Loucy (cell line): ENCODE results near the gene WDR83.

Experiments used
- H2AFZ ChIP-seq: fragments of 200-600 bp; sonication (generic); 2 replicates; pipeline ENCODE4 v1.6.0; 2016; ENCODE audit warnings: antibody characterized with exemption, mild to moderate bottlenecking, low read length, moderate library complexity
- H3F3A ChIP-seq: fragments of 200-600 bp; 2 replicates; pipeline ENCODE4 v1.6.0; 2016; ENCODE audit warnings: antibody characterized with exemption, low read depth, mild to moderate bottlenecking
- H3K27me3 ChIP-seq: fragments of 200-600 bp; sonication (generic); 2 replicates; pipeline ENCODE4 v1.6.1; 2014; ENCODE audit warnings: low read length, mild to moderate bottlenecking; ENCODE audit not compliant: insufficient read depth, poor library complexity, severe bottlenecking
- H3K36me3 ChIP-seq: fragments of 200-600 bp; sonication (generic); 2 replicates; pipeline ENCODE4 v1.6.1; 2016; ENCODE audit warnings: low read length; ENCODE audit not compliant: insufficient read depth
- H3K4me1 ChIP-seq: fragments of 200-600 bp; sonication (generic); 2 replicates; pipeline ENCODE4 v1.5.1; 2014; ENCODE audit warnings: low read length, mild to moderate bottlenecking; ENCODE audit not compliant: insufficient read depth, poor library complexity, severe bottlenecking
- H3K4me2 ChIP-seq: fragments of 200-600 bp; sonication (generic); 2 replicates; pipeline ENCODE4 v1.6.0; 2014; ENCODE audit warnings: antibody characterized with exemption, low read length, low read depth, mild to moderate bottlenecking; ENCODE audit not compliant: poor library complexity, severe bottlenecking
- H3K4me3 ChIP-seq: fragments of 200-600 bp; sonication (generic); 2 replicates; pipeline ENCODE4 v1.5.1; 2014; ENCODE audit warnings: low read length, mild to moderate bottlenecking, mixed read lengths; ENCODE audit not compliant: poor library complexity, severe bottlenecking
- H3K79me2 ChIP-seq: fragments of 200-600 bp; sonication (generic); 2 replicates; pipeline ENCODE4 v1.6.1; 2014; ENCODE audit warnings: low read length; ENCODE audit not compliant: insufficient read depth
- H3K9ac ChIP-seq: fragments of 200-600 bp; sonication (generic); 2 replicates; pipeline ENCODE4 v1.6.0; 2014; ENCODE audit warnings: mild to moderate bottlenecking, low read depth, low read length, moderate library complexity; ENCODE audit not compliant: poor library complexity, severe bottlenecking
- H3K9me2 ChIP-seq: fragments of 200-600 bp; sonication (generic); replicated peaks from 2 replicates; pipeline ENCODE4 v1.6.1; 2016; ENCODE audit warnings: low read depth, low read length, mixed read lengths
- H3K9me3 ChIP-seq: fragments of 200-600 bp; sonication (generic); 2 replicates; pipeline ENCODE4 v1.6.1; 2014; ENCODE audit warnings: mild to moderate bottlenecking, antibody characterized with exemption, low read length, low read depth; ENCODE audit not compliant: insufficient read depth
- H4K20me1 ChIP-seq: fragments of 200-600 bp; sonication (generic); 2 replicates; pipeline ENCODE4 v1.6.0; 2014; ENCODE audit warnings: antibody characterized with exemption, low read length, mild to moderate bottlenecking; ENCODE audit not compliant: insufficient read depth, poor library complexity, severe bottlenecking
- EZH2phosphoT487 ChIP-seq: fragments of 200-600 bp; IDR thresholded peaks from 2 replicates; pipeline ENCODE4 v1.6.1; 2018; ENCODE audit warnings: antibody characterized with exemption, mild to moderate bottlenecking, moderate library complexity, borderline replicate concordance
- TF ChIP-seq, protein P1 (sequence below): fragments of 200-600 bp; sonication (generic); conservative IDR thresholded peaks from 2 replicates; pipeline ENCODE4 v1.5.1; 2014; ENCODE audit warnings: mild to moderate bottlenecking, antibody characterized with exemption, low read length

The WDR83 gene

DNA sequence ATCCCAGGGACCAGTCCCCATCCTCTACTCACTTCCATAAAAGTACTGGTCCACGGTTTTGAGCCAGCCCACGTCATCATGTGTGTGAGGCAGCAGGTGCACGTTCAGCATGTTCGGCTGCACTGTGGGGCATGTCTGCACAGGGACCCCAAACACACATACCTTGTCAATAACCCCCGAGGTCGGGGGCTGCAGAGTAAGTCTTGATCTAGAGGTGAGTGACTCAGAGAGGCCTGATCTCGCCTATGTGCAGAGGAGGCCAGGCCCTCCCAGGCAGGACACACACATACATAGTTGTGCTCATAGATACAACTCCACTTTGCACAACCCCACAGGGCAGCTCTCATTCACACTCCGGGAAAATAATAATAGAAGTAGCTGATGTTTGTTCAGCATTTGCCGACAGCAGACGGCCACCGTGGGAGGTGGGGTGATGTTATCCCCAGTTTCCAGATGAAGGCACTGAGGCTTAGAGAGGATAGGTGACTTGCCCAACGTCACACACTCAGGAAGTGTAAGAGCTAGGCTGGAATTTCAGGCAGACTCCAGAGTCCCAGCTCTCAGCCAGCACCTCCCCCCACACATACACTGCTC is 839 bp upstream of the WDR83 start:
- Histone ChIP-seq H3K36me3 (peaks cover 4% of the 10 kb centered on the region; the same call in 1 of the 2 replicates), H3K4me2 (peak overlapping the region; percentile 90), H4K20me1 (peaks cover 13% of the 10 kb centered on the region), H3K9me2 (no peaks in the 10 kb centered on the region), H3F3A (no peaks in the 10 kb centered on the region), H2AFZ (no peak overlapping the region; the same call in 1 of the 2 replicates), H3K4me1 (peaks cover 25% of the 10 kb centered on the region), H3K9ac (peak overlapping the region; percentile 86), H3K27me3 (no peaks in the 10 kb centered on the region), H3K4me3 (peak overlapping the region; percentile 89), H3K79me2 (peaks cover 38% of the 10 kb centered on the region), H3K9me3 (no peaks in the 10 kb centered on the region)
- no peak for TF ChIP-seq EZH2phosphoT487
- TF ChIP-seq, protein P1, sequence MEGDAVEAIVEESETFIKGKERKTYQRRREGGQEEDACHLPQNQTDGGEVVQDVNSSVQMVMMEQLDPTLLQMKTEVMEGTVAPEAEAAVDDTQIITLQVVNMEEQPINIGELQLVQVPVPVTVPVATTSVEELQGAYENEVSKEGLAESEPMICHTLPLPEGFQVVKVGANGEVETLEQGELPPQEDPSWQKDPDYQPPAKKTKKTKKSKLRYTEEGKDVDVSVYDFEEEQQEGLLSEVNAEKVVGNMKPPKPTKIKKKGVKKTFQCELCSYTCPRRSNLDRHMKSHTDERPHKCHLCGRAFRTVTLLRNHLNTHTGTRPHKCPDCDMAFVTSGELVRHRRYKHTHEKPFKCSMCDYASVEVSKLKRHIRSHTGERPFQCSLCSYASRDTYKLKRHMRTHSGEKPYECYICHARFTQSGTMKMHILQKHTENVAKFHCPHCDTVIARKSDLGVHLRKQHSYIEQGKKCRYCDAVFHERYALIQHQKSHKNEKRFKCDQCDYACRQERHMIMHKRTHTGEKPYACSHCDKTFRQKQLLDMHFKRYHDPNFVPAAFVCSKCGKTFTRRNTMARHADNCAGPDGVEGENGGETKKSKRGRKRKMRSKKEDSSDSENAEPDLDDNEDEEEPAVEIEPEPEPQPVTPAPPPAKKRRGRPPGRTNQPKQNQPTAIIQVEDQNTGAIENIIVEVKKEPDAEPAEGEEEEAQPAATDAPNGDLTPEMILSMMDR = no peak

DNA sequence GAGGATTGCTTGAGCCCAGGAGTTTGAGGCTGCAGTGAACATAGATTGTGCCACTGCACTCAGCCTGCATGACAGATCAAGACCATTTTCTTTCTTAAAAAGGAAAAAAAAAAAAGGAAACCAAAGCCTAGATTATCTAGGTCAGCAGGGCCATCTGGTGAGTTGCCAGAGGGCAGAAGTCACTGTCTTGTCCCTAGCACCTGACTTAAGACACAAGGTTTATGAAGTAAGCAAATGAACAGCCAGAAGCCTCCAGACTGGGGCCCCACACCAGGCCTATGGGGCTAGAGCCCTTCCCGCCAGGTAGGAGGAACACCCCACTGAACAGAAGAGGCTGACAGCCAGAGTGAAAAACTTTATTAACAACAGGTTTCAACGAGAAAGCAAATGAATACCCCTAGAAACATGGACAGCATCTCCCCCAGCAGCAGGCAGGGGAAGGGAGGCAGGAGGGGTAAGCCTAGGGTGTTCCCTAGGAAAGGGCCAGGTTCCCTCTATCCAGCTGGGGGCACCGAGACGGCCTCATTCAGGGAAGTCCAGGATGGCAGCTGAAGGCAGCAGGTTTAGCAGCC is 1.2 kb downstream of the WDR83 start:
- H3K9ac ChIP-seq = peak overlapping the region; percentile 89

DNA sequence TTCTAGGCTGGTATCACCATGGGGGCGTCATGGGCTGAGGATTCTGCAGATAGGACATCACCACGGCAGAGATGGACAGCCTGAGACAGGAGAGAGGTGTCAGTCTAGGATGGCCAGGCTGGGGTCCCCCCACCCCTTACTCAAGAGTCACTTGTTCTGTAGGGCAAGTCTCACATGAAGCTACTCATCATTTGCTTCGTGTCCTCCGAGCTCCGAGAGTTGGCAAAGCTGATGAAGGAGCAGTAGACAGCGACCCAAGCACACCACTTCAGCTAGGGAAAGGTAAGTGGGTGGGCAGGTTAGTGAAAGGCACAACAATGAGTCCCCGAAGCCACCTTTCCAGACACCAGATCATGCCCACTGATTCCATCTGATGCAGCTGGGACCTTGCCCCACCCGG is 1.7 kb downstream of the WDR83 start:
- H3K9ac ChIP-seq = peak overlapping the region; percentile 89
- H4K20me1 ChIP-seq = peaks cover 13% of the 10 kb centered on the region
- H3K79me2 ChIP-seq = peaks cover 38% of the 10 kb centered on the region
- H3K9me2 ChIP-seq = no peaks in the 10 kb centered on the region
- peaks cover 5% of the 10 kb centered on the region; the same call in 1 of the 2 replicates for H3K36me3 ChIP-seq
- TF ChIP-seq EZH2phosphoT487 = no peak
- TF ChIP-seq, protein P1 = no peak
- no peaks in the 10 kb centered on the region for H3F3A ChIP-seq
- no peaks in the 10 kb centered on the region for H3K9me3 ChIP-seq
- peaks cover 25% of the 10 kb centered on the region for H3K4me1 ChIP-seq
- H2AFZ ChIP-seq = no peak overlapping the region
- H3K4me2 ChIP-seq = peak overlapping the region; percentile 89
- H3K27me3 ChIP-seq = no peaks in the 10 kb centered on the region
- peak overlapping the region; percentile 79 for H3K4me3 ChIP-seq

More for the DNA sequence above, 1.2 kb downstream of the WDR83 start:
- H2AFZ ChIP-seq = no peak overlapping the region
- H4K20me1 ChIP-seq = peaks cover 13% of the 10 kb centered on the region
- H3K9me2 ChIP-seq = no peaks in the 10 kb centered on the region
- H3K4me1 ChIP-seq = peaks cover 25% of the 10 kb centered on the region
- no peaks in the 10 kb centered on the region for H3K27me3 ChIP-seq
- no peaks in the 10 kb centered on the region for H3K9me3 ChIP-seq
- H3F3A ChIP-seq = no peaks in the 10 kb centered on the region
- no peak for TF ChIP-seq EZH2phosphoT487
- TF ChIP-seq, protein P1 = no peak
- H3K4me2 ChIP-seq = peak overlapping the region; percentile 89
- peaks cover 38% of the 10 kb centered on the region for H3K79me2 ChIP-seq
- H3K36me3 ChIP-seq = peaks cover 1% of the 10 kb centered on the region; the same call in 1 of the 2 replicates
- H3K4me3 ChIP-seq = peak overlapping the region; percentile 79
